WTC11 (cell line): ENCODE results near the gene OGT. TPM values are rescaled to one million over a fixed set of nuclear protein-coding genes. Genes with fewer than 3 reads are reported as not detected.

ENCODE experiments used
- ATAC-seq: fragments of 200-7000 bp; cut with Tn5 transposase; 2 replicates; pipeline ENCODE4 v1.10.0; 2021; ENCODE audit warnings: mild to moderate bottlenecking, moderate library complexity
- CTCF ChIA-PET: fragments of 300-600 bp; sonication (Branson Sonifier 250); formaldehyde crosslinking; loops from one replicate; lab custom pipeline; 2021; ENCODE audit warnings: antibody characterized with exemption; lab: Charles Lee
- POLR2A ChIA-PET: fragments of 350-600 bp; sonication (Branson Sonifier 250); formaldehyde crosslinking; loops from one replicate; lab custom pipeline; 2021; ENCODE audit warnings: antibody characterized with exemption; lab: Charles Lee
- DNase-seq: peaks from one replicate; pipeline ENCODE4 v3.0.0; 2021; ENCODE audit warnings: low spot score
- H3K27ac Mint-ChIP-seq: 2 replicates; pipeline ENCODE4 v1.8.0; 2021; ENCODE audit warnings: mixed read lengths
- H3K27me3 Mint-ChIP-seq: 2 replicates; pipeline ENCODE4 v1.8.0; 2021; ENCODE audit warnings: low read depth, mild to moderate bottlenecking, moderate library complexity, mixed read lengths
- H3K36me3 Mint-ChIP-seq: 2 replicates; pipeline ENCODE4 v1.8.0; 2021; ENCODE audit warnings: mixed read lengths
- H3K4me1 Mint-ChIP-seq: 2 replicates; pipeline ENCODE4 v1.8.0; 2022; ENCODE audit warnings: mixed read lengths
- H3K4me3 Mint-ChIP-seq: 2 replicates; pipeline ENCODE4 v1.8.0; 2021; ENCODE audit warnings: mild to moderate bottlenecking, moderate library complexity, mixed read lengths
- H3K9me3 Mint-ChIP-seq: 2 replicates; pipeline ENCODE4 v1.8.0; 2021; ENCODE audit warnings: mixed read lengths
- E2F5 ChIP-seq: sonication (generic); formaldehyde crosslinking; IDR thresholded peaks from 2 replicates; pipeline ENCODE4 v1.8.1; 2022; ENCODE audit warnings: mild to moderate bottlenecking, moderate library complexity, missing genetic modification reagents
- EMX1 ChIP-seq: fragments of 250-450 bp; sonication (Bioruptor Pico); IDR thresholded peaks from 2 replicates; pipeline ENCODE4 v1.8.0; 2021; ENCODE audit warnings: mild to moderate bottlenecking
- ESRRA ChIP-seq: sonication (generic); formaldehyde crosslinking; IDR thresholded peaks from 2 replicates; pipeline ENCODE4 v1.8.1; 2022; ENCODE audit warnings: mild to moderate bottlenecking, missing genetic modification reagents, borderline replicate concordance
- ETV6 ChIP-seq: sonication (generic); formaldehyde crosslinking; IDR thresholded peaks from 2 replicates; pipeline ENCODE4 v1.8.1; 2022; ENCODE audit warnings: mild to moderate bottlenecking, missing genetic modification reagents
- FOXP4 ChIP-seq: sonication (generic); formaldehyde crosslinking; IDR thresholded peaks from 2 replicates; pipeline ENCODE4 v1.8.0; 2022; ENCODE audit warnings: mild to moderate bottlenecking, missing genetic modification reagents
- JAZF1 ChIP-seq: fragments of 250-450 bp; sonication (Bioruptor Pico); IDR thresholded peaks from 2 replicates; pipeline ENCODE4 v1.9.0; 2021; ENCODE audit warnings: moderate library complexity, mild to moderate bottlenecking, inconsistent platforms
- KAT7 ChIP-seq: sonication (generic); formaldehyde crosslinking; IDR thresholded peaks from 2 replicates; pipeline ENCODE4 v1.8.1; 2023; ENCODE audit warnings: missing genetic modification reagents, mild to moderate bottlenecking, borderline replicate concordance
- MXD4 ChIP-seq: fragments of 250-450 bp; sonication (Bioruptor Pico); IDR thresholded peaks from 2 replicates; pipeline ENCODE4 v1.8.0; 2021; ENCODE audit warnings: mild to moderate bottlenecking, moderate library complexity, borderline replicate concordance
- NFATC4 ChIP-seq: fragments of 250-450 bp; sonication (Bioruptor Pico); IDR thresholded peaks from 2 replicates; pipeline ENCODE4 v1.9.0; 2021; ENCODE audit warnings: mild to moderate bottlenecking
- ZNF317 ChIP-seq: sonication (generic); formaldehyde crosslinking; IDR thresholded peaks from 2 replicates; pipeline ENCODE4 v1.8.1; 2023; ENCODE audit warnings: low read depth, mild to moderate bottlenecking, moderate library complexity, missing genetic modification reagents, borderline replicate concordance
- ZNF416 ChIP-seq: fragments of 250-450 bp; sonication (Bioruptor Pico); IDR thresholded peaks from 2 replicates; pipeline ENCODE4 v1.9.0; 2021; ENCODE audit warnings: mild to moderate bottlenecking, inconsistent platforms
- ZNF423 ChIP-seq: fragments of 250-450 bp; sonication (Bioruptor Pico); IDR thresholded peaks from 2 replicates; pipeline ENCODE4 v2.1.2; 2022; ENCODE audit warnings: mild to moderate bottlenecking, moderate library complexity
- ZNF425 ChIP-seq: fragments of 250-450 bp; sonication (Bioruptor Pico); conservative IDR thresholded peaks from 2 replicates; pipeline ENCODE4 v1.9.0; 2021; ENCODE audit warnings: mild to moderate bottlenecking
- ZSCAN18 ChIP-seq: fragments of 250-450 bp; sonication (Bioruptor Pico); IDR thresholded peaks from 2 replicates; pipeline ENCODE4 v2.1.2; 2022; ENCODE audit warnings: mild to moderate bottlenecking, moderate library complexity
- total RNA-seq: library from RNA; stranded (reverse); gene quantifications from 3 replicates; pipeline ENCODE4 v1.2.3, GENCODE V29; 2021

Gene OGT
- total RNA-seq, 1 experiment from 2014 or later: 126 TPM

- H3K27ac Mint-ChIP-seq: no peak overlapping the region
- H3K4me3 Mint-ChIP-seq: no peak overlapping the region
- no peaks in the 10 kb centered on the region for H3K9me3 Mint-ChIP-seq
- ChIA-PET POLR2A (no interaction called here), CTCF (no interaction called here)
- H3K4me1 Mint-ChIP-seq: no peaks in the 10 kb centered on the region; the same call in 1 of the 2 replicates
- H3K27me3 Mint-ChIP-seq: no peaks in the 10 kb centered on the region
- no peak for TF ChIP-seq ZNF423 (CRISPR knock-in tag)
- no peak for TF ChIP-seq ZNF416 (CRISPR knock-in tag)
- no peak for TF ChIP-seq ETV6
- TF ChIP-seq ZNF317 (CRISPR knock-in tag): no peak
- no peak for TF ChIP-seq ZNF425 (CRISPR knock-in tag)
- TF ChIP-seq KAT7 (CRISPR knock-in tag): no peak
- TF ChIP-seq JAZF1 (CRISPR knock-in tag): no peak
- TF ChIP-seq FOXP4 (CRISPR knock-in tag): no peak
- H3K36me3 Mint-ChIP-seq: no peaks in the 10 kb centered on the region
- no peak for ATAC-seq
- no peak for DNase-seq
Measured at GRCh38 chrX:71487814-71488213, 45.1 kb upstream of the OGT start.

GRCh38 chrX:71489540-71489939 lies 43.4 kb upstream of the OGT start:
- no peak for TF ChIP-seq E2F5 (CRISPR knock-in tag)
- no peak for TF ChIP-seq ESRRA
- no peak for TF ChIP-seq EMX1 (CRISPR knock-in tag)
- TF ChIP-seq NFATC4 (CRISPR knock-in tag): no peak
- TF ChIP-seq, all 79 proteins: peak for 0
- H3K4me1 Mint-ChIP-seq: no peaks in the 10 kb centered on the region; the same call in 1 of the 2 replicates
- no peak overlapping the region for H3K4me3 Mint-ChIP-seq
- CTCF ChIA-PET: no interaction called here
- no peaks in the 10 kb centered on the region for H3K9me3 Mint-ChIP-seq
- H3K27me3 Mint-ChIP-seq: no peaks in the 10 kb centered on the region
- no peaks in the 10 kb centered on the region for H3K36me3 Mint-ChIP-seq
- POLR2A ChIA-PET: no interaction called here
- DNase-seq (no peak), ATAC-seq (no peak)
- no peak overlapping the region for H3K27ac Mint-ChIP-seq

GRCh38 chrX:71492231-71493065 lies 40.5 kb upstream of the OGT start:
- Mint-ChIP-seq H3K4me3 (no peak overlapping the region), H3K4me1 (peaks cover 4% of the 10 kb centered on the region; the same call in 1 of the 2 replicates), H3K27ac (no peak overlapping the region), H3K36me3 (no peaks in the 10 kb centered on the region), H3K27me3 (no peaks in the 10 kb centered on the region), H3K9me3 (peaks cover 4% of the 10 kb centered on the region; the same call in 1 of the 2 replicates)
- ChIA-PET POLR2A (no interaction called here), CTCF (interaction anchor here (0.6 kb wide), 1 partner anchor 15 kb away, joined by 4 read pairs; no protein-coding TSS in a partner anchor)
- ATAC-seq (no peak), DNase-seq (no peak)
- TF ChIP-seq MXD4 (no peak), ZSCAN18 (CRISPR knock-in tag) (no peak)
